Prostate gland (tissue), 2 donors: ENCODE results near the gene MRPL51.

Experiments used
- POLR2A ChIP-seq: fragments of 450-650 bp; IDR thresholded peaks from one replicate; pipeline ENCODE4 v1.6.1; 2016; ENCODE audit warnings: antibody characterized with exemption, mild to moderate bottlenecking
- POLR2AphosphoS5 ChIP-seq: sonication (generic); formaldehyde crosslinking; IDR thresholded peaks from one replicate; pipeline ENCODE4 v1.6.1; 2017; ENCODE audit warnings: antibody characterized with exemption
- TF ChIP-seq, protein P1 (sequence below), 4 experiments: fragments of 200-600 bp in 2 of 4; fragments of 450-650 bp in 2 of 4; sonication (generic) in 2 of 4; IDR thresholded peaks; 1 replicate in 3 of 4; 2 replicates in 1 of 4; pipeline ENCODE4 v1.5.1; 2016 to 2019; ENCODE audit warnings: antibody characterized with exemption in 4 of 4, mild to moderate bottlenecking in 2 of 4, moderate library complexity in 2 of 4

DNA sequence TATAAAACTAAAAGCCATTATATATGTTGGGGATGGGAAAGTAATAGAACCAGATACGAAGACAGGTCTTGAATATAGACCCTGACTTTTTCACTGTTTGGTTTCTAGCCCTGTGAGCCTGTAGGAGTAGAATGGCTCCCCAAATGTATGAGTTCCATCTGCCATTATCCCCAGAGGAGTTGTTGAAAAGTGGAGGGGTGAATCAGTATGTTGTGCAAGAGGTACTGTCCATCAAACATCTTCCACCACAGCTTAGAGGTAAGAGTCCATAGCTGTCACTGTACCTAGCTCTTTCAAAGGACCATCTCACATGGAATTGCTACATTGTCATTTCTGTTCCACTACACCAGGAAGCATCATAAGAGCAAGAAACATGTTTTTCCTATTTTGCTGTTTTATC lies 1.9 kb upstream of the MRPL51 start:
- TF ChIP-seq POLR2AphosphoS5 (no peak), POLR2A (no peak)
- TF ChIP-seq, protein P1, sequence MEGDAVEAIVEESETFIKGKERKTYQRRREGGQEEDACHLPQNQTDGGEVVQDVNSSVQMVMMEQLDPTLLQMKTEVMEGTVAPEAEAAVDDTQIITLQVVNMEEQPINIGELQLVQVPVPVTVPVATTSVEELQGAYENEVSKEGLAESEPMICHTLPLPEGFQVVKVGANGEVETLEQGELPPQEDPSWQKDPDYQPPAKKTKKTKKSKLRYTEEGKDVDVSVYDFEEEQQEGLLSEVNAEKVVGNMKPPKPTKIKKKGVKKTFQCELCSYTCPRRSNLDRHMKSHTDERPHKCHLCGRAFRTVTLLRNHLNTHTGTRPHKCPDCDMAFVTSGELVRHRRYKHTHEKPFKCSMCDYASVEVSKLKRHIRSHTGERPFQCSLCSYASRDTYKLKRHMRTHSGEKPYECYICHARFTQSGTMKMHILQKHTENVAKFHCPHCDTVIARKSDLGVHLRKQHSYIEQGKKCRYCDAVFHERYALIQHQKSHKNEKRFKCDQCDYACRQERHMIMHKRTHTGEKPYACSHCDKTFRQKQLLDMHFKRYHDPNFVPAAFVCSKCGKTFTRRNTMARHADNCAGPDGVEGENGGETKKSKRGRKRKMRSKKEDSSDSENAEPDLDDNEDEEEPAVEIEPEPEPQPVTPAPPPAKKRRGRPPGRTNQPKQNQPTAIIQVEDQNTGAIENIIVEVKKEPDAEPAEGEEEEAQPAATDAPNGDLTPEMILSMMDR (IDR thresholded peaks at IDR 0.05), result no peak
